ENCODE results near the gene MDN1. TPM values are rescaled to one million over a fixed set of nuclear protein-coding genes. Genes with fewer than 3 reads are reported as not detected.

The MDN1 gene
- total and polyA plus RNA-seq, 2 of the 13 experiments (the other 11 are each of a cell fraction or from before 2014, with no cell fraction given) = 18.8 to 52.9 TPM

- no peaks in the 10 kb centered on the region for H3K9me3 ChIP-seq (ENCODE audit: low read length)
- TF ChIP-seq, protein P1, sequence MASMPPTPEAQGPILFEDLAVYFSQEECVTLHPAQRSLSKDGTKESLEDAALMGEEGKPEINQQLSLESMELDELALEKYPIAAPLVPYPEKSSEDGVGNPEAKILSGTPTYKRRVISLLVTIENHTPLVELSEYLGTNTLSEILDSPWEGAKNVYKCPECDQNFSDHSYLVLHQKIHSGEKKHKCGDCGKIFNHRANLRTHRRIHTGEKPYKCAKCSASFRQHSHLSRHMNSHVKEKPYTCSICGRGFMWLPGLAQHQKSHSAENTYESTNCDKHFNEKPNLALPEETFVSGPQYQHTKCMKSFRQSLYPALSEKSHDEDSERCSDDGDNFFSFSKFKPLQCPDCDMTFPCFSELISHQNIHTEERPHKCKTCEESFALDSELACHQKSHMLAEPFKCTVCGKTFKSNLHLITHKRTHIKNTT (CRISPR knock-in tag; IDR thresholded peaks at IDR 0.05) = no peak
- TF ChIP-seq ZNF382 (CRISPR knock-in tag; IDR thresholded peaks at IDR 0.05; ENCODE audit: borderline replicate concordance) (no peak), MED8 (CRISPR knock-in tag; IDR thresholded peaks at IDR 0.05; ENCODE audit: insufficient replicate concordance) (no peak), AHR (CRISPR knock-in tag; IDR thresholded peaks at IDR 0.05) (no peak), ZBTB7A (CRISPR knock-in tag; IDR thresholded peaks at IDR 0.05) (no peak), ZNF564 (CRISPR knock-in tag; IDR thresholded peaks at IDR 0.05) (no peak), MATR3 (CRISPR knock-in tag; IDR thresholded peaks at IDR 0.05) (no peak), ZNF160 (CRISPR knock-in tag; IDR thresholded peaks at IDR 0.05) (no peak), ZNF563 (CRISPR knock-in tag; IDR thresholded peaks at IDR 0.05) (no peak), ZNF549 (CRISPR knock-in tag; IDR thresholded peaks at IDR 0.05) (no peak), FLYWCH1 (CRISPR knock-in tag; IDR thresholded peaks at IDR 0.05) (no peak), ZNF451 (CRISPR knock-in tag; IDR thresholded peaks at IDR 0.05) (no peak), ZBTB49 (CRISPR knock-in tag; IDR thresholded peaks at IDR 0.05; ENCODE audit: borderline replicate concordance) (no peak)
- TF ChIP-seq, protein P2, sequence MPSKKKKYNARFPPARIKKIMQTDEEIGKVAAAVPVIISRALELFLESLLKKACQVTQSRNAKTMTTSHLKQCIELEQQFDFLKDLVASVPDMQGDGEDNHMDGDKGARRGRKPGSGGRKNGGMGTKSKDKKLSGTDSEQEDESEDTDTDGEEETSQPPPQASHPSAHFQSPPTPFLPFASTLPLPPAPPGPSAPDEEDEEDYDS (CRISPR knock-in tag; IDR thresholded peaks at IDR 0.05) = no peak
- H4K20me1 ChIP-seq (ENCODE audit: insufficient read depth, low read length) = no peaks in the 10 kb centered on the region
- no peaks in the 10 kb centered on the region for H3K4me1 ChIP-seq (ENCODE audit: insufficient read depth, low read length)
- ChIA-PET CTCF (ENCODE audit: low intra/inter-chr PET ratio, low total read pairs) (no interaction called here), POLR2A (no interaction called here)
- H3K4me3 ChIP-seq (replicated peaks in 1 of 3; ENCODE audit: insufficient read depth in 1 of 3, low read depth in 2 of 3, low read length in 3 of 3) = no peak overlapping the region
- no peak for ATAC-seq
- no peaks in the 10 kb centered on the region for H3K27me3 ChIP-seq (ENCODE audit: control insufficient read depth in 1 of 2, insufficient read depth in 2 of 2, low read length in 2 of 2)
- no peak overlapping the region for H3K4me2 ChIP-seq (ENCODE audit: low read depth, low read length)
- DNase-seq (ENCODE audit: low spot score) = no peak
- H3K27ac ChIP-seq (ENCODE audit: extremely low read length, insufficient read depth, low read length) = no peak overlapping the region
- H2AFZ ChIP-seq (ENCODE audit: low read length) = no peak overlapping the region
- 93% methylated on average over 2 of the region's 2 CpGs for WGBS (ENCODE audit: low lambda C conversion rate)
- in situ Hi-C loops (cut with HindIII; ENCODE audit: extremely low pct_ligation_motif_present, low pct_unique_long_range_greater_than_20kb) (no loop called here), intact Hi-C loops (cut with micrococcal nuclease; ENCODE audit: unreplicated experiment) (no loop called here)
- no peak for FAIRE-seq
- no peak overlapping the region for H3K9ac ChIP-seq (ENCODE audit: insufficient read depth, low read depth, low read length)
- no peaks in the 10 kb centered on the region for H3K79me2 ChIP-seq (ENCODE audit: insufficient read depth, low read length)
- BruUV-seq (replicated peaks) = no TSS peak
- peaks cover 43 to 89% of the 10 kb centered on the region in 2 experiments for H3K36me3 ChIP-seq (replicated peaks in 1 of 2; ENCODE audit: control insufficient read depth in 1 of 2, insufficient read depth in 2 of 2, low read length in 2 of 2)
These were observed 131.3 kb downstream of the MDN1 start for GRCh38 chr6:89688328-89688727.

Measured in HepG2 (cell line).